Right atrium auricular region (tissue), 2 donors: Measurements from ENCODE around the gene ASS1. TPM values are rescaled to one million over a fixed set of nuclear protein-coding genes. Genes with fewer than 3 reads are reported as not detected.

ENCODE experiments used
- DNase-seq: peaks from one replicate; pipeline ENCODE4 v3.0.0-alpha.2; 2019; ENCODE audit warnings: low spot score
- H3K27ac ChIP-seq, 2 donors: fragments of 200-600 bp; sonication (generic); 1 replicate in 1 of 2; 2 replicates in 1 of 2; pipeline ENCODE4 v1.5.1; 2016 to 2019
- H3K27me3 ChIP-seq, 2 donors: fragments of 200-600 bp; sonication (generic); one replicate each; pipeline versions ENCODE4 v1.5.1 to v1.6.0; 2017 to 2019
- H3K36me3 ChIP-seq: fragments of 200-600 bp; sonication (generic); one replicate; pipeline ENCODE4 v1.5.1; 2016
- H3K4me1 ChIP-seq, 2 donors: fragments of 200-600 bp; sonication (generic); one replicate each; pipeline versions ENCODE4 v1.5.1 to v1.6.0; 2017 to 2019
- H3K4me3 ChIP-seq, 2 donors: fragments of 200-600 bp; sonication (generic); 1 replicate in 1 of 2; 2 replicates in 1 of 2; pipeline ENCODE4 v1.5.1; 2017 to 2019; ENCODE audit warnings: mild to moderate bottlenecking in 1 of 2, moderate library complexity in 1 of 2
- H3K9me3 ChIP-seq, 2 donors: fragments of 200-600 bp; sonication (generic); one replicate each; pipeline ENCODE4 v1.5.1; 2019
- total RNA-seq, 2 donors: library from RNA; depleted of rRNA; stranded (reverse); fragments of >200 nt; gene quantifications; one replicate each; pipeline ENCODE4 v1.1.0, GENCODE V29; 2016
- TF ChIP-seq, protein P1 (sequence below), 2 donors: fragments of 200-600 bp; sonication (generic); IDR thresholded peaks; one replicate each; pipeline ENCODE4 v1.5.1; 2019; ENCODE audit warnings: antibody characterized with exemption in 2 of 2

Gene ASS1
- total RNA-seq, 2 donors from 2014 or later = 75.3 to 110 TPM

DNA sequence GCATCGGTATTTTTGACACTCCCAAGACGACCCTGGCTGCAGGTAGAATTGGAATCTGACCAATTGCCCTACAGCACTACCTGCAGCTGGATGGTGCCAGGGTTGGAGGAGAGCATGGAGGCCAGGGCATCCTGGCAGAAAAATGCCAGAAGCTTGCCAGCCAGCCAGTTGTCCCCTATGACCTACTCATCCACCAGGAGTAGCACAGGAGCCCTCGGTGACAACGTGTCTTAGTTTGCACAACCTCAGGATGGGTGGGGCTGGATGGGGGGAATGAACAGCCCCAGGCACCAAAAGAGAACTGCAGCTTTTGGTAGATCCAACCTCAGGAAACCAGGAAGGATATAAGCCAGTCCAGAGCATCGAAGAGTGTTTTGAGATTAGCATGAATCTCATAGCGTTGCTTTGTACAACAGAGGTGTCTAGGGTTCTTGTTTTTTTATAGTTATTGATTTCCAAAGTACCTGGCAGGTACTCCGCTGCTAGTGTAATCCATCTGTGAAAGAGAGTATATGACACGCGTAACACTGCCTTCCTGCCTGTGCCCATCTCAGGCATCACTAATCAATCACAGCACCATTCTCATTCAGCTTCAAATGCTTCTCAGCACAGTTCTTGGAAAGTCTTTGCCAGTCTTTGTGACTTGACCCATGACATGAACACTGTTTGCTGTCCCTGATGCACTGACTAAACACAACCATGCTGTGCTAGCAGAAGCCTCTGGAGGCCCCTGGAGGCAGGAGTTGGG is 36.7 kb upstream of the ASS1 start:
- no peaks in the 10 kb centered on the region for H3K36me3 ChIP-seq

GRCh38 chr9:130408669-130409068 is 36.1 kb upstream of the ASS1 start:
- Histone ChIP-seq H3K4me3 (no peak overlapping the region), H3K27me3 (no peaks in the 10 kb centered on the region), H3K27ac (no peak overlapping the region), H3K36me3 (no peaks in the 10 kb centered on the region), H3K4me1 (no peaks in the 10 kb centered on the region), H3K9me3 (no peaks in the 10 kb centered on the region)
- no peak for DNase-seq
- TF ChIP-seq, protein P1, sequence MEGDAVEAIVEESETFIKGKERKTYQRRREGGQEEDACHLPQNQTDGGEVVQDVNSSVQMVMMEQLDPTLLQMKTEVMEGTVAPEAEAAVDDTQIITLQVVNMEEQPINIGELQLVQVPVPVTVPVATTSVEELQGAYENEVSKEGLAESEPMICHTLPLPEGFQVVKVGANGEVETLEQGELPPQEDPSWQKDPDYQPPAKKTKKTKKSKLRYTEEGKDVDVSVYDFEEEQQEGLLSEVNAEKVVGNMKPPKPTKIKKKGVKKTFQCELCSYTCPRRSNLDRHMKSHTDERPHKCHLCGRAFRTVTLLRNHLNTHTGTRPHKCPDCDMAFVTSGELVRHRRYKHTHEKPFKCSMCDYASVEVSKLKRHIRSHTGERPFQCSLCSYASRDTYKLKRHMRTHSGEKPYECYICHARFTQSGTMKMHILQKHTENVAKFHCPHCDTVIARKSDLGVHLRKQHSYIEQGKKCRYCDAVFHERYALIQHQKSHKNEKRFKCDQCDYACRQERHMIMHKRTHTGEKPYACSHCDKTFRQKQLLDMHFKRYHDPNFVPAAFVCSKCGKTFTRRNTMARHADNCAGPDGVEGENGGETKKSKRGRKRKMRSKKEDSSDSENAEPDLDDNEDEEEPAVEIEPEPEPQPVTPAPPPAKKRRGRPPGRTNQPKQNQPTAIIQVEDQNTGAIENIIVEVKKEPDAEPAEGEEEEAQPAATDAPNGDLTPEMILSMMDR (IDR thresholded peaks at IDR 0.05) = no peak

More for the DNA sequence above, 36.7 kb upstream of the ASS1 start:
- TF ChIP-seq, protein P1 (IDR thresholded peaks at IDR 0.05) = no peak
- Histone ChIP-seq H3K4me1 (no peaks in the 10 kb centered on the region), H3K9me3 (no peaks in the 10 kb centered on the region), H3K27me3 (no peaks in the 10 kb centered on the region), H3K4me3 (no peak overlapping the region), H3K27ac (no peak overlapping the region)
- DNase-seq = no peak

- no peak for DNase-seq
- Histone ChIP-seq H3K27ac (no peak overlapping the region), H3K36me3 (no peaks in the 10 kb centered on the region), H3K4me1 (no peaks in the 10 kb centered on the region), H3K9me3 (no peaks in the 10 kb centered on the region), H3K27me3 (no peaks in the 10 kb centered on the region), H3K4me3 (no peak overlapping the region)
- TF ChIP-seq, protein P1 (IDR thresholded peaks at IDR 0.05) = no peak
Measured at GRCh38 chr9:130409246-130409645, 35.5 kb upstream of the ASS1 start.

GRCh38 chr9:130410443-130410842 is 34.3 kb upstream of the ASS1 start:
- TF ChIP-seq, protein P1 (IDR thresholded peaks at IDR 0.05) = no peak
- no peak for DNase-seq
- no peak overlapping the region for H3K4me3 ChIP-seq
- H3K9me3 ChIP-seq = no peaks in the 10 kb centered on the region
- no peaks in the 10 kb centered on the region for H3K27me3 ChIP-seq
- H3K4me1 ChIP-seq = no peaks in the 10 kb centered on the region
- H3K36me3 ChIP-seq = no peaks in the 10 kb centered on the region
- no peak overlapping the region for H3K27ac ChIP-seq

DNA sequence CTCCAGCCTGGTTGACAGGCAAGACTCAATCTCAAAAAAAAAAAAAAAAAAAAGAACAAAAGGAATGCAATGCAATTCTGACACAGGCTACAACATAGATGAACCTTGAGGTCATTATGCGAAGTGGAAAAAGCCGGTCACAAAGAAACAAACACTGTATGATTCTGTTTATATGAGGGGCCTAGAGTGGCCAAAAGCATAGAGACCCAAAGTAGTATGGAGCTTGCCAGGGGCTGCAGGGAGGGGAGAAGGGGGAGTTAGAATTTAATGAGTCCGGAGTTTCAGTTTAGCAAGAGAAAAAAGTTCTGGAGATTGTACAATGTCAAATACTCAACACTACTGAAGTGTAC is 33.2 kb upstream of the ASS1 start:
- H3K27me3 ChIP-seq = no peaks in the 10 kb centered on the region
- H3K4me3 ChIP-seq = no peak overlapping the region
- no peak for DNase-seq
- TF ChIP-seq, protein P1 (IDR thresholded peaks at IDR 0.05) = no peak
- H3K4me1 ChIP-seq = no peaks in the 10 kb centered on the region
- no peaks in the 10 kb centered on the region for H3K36me3 ChIP-seq
- H3K27ac ChIP-seq = no peak overlapping the region
- no peaks in the 10 kb centered on the region for H3K9me3 ChIP-seq
